HG02588 (cell line): ENCODE results near the gene MRGPRD.

Source experiments
- ATAC-seq: cut with Tn5 transposase; IDR thresholded peaks from one replicate; pipeline ENCODE4 v1.9.1; 2021; ENCODE audit warnings: mild to moderate bottlenecking, moderate library complexity; ENCODE audit not compliant: unreplicated experiment

The MRGPRD gene

GRCh38 chr11:68970921-68971636, 9.7 kb downstream of the MRGPRD start:
- ATAC-seq = no peak

GRCh38 chr11:68969386-68969785, 11.4 kb downstream of the MRGPRD start:
- no peak for ATAC-seq

- ATAC-seq = no peak
Measured at GRCh38 chr11:68968306-68969250, 12.2 kb downstream of the MRGPRD start.

- ATAC-seq = no peak
Measured at GRCh38 chr11:68966894-68967780, 13.6 kb downstream of the MRGPRD start.

GRCh38 chr11:68965901-68966853, 14.6 kb downstream of the MRGPRD start:
- no peak for ATAC-seq

- ATAC-seq = no peak
Measured at GRCh38 chr11:68963779-68964178, 17.0 kb downstream of the MRGPRD start.

- ATAC-seq = no peak
Measured at GRCh38 chr11:68962527-68963250, 18.1 kb downstream of the MRGPRD start.

- ATAC-seq = no peak
Measured at GRCh38 chr11:68961245-68961644, 19.5 kb downstream of the MRGPRD start.

GRCh38 chr11:68960294-68961071, 20.3 kb downstream of the MRGPRD start:
- ATAC-seq = no peak

GRCh38 chr11:68959465-68960293, 21.1 kb downstream of the MRGPRD start:
- no peak for ATAC-seq

- no peak for ATAC-seq
Measured at GRCh38 chr11:68958211-68958610, 22.6 kb downstream of the MRGPRD start.

GRCh38 chr11:68956547-68957254, 24.1 kb downstream of the MRGPRD start:
- no peak for ATAC-seq

GRCh38 chr11:68956142-68956541, 24.6 kb downstream of the MRGPRD start:
- no peak for ATAC-seq

- no peak for ATAC-seq
Measured at GRCh38 chr11:68955607-68955958, 25.2 kb downstream of the MRGPRD start.

- no peak for ATAC-seq
Measured at GRCh38 chr11:68954836-68955606, 25.8 kb downstream of the MRGPRD start.

- no peak for ATAC-seq
Measured at GRCh38 chr11:68950762-68951161, 30.0 kb downstream of the MRGPRD start.
